Gastroesophageal sphincter (tissue), 4 donors: ENCODE measurements around the gene ZHX3. TPM values are rescaled to one million over a fixed set of nuclear protein-coding genes. Genes with fewer than 3 reads are reported as not detected.

Experiments used
- ATAC-seq: fragments of 150-250 bp; one replicate; pipeline ENCODE4 v1.9.1; 2016; ENCODE audit warnings: mild to moderate bottlenecking, moderate library complexity
- H3K27ac ChIP-seq, 4 donors: fragments of 200-600 bp; sonication (generic) in 3 of 4; 1 replicate in 3 of 4; 2 replicates in 1 of 4; pipeline ENCODE4 v1.5.1; 2016 to 2019
- H3K27me3 ChIP-seq: fragments of 200-600 bp; sonication (generic); one replicate; pipeline ENCODE4 v1.5.1; 2019
- H3K36me3 ChIP-seq, 2 donors: fragments of 200-600 bp; sonication (generic); one replicate each; pipeline ENCODE4 v1.5.1; 2019; ENCODE audit warnings: control low read depth in 1 of 2
- H3K4me1 ChIP-seq, 3 donors: fragments of 200-600 bp; sonication (generic); 1 replicate in 2 of 3; 2 replicates in 1 of 3; pipeline ENCODE4 v1.5.1; 2016 to 2019; ENCODE audit warnings: control low read depth in 2 of 3
- H3K4me3 ChIP-seq, 2 donors: fragments of 200-600 bp; sonication (generic); one replicate each; pipeline ENCODE4 v1.5.1; 2019; ENCODE audit warnings: mild to moderate bottlenecking in 1 of 2, moderate library complexity in 1 of 2
- H3K9me3 ChIP-seq, 3 donors: fragments of 200-600 bp; sonication (generic); one replicate each; pipeline ENCODE4 v1.5.1; 2017 to 2019; ENCODE audit warnings: control low read depth in 2 of 3
- EP300 ChIP-seq: sonication (generic); formaldehyde crosslinking; IDR thresholded peaks from one replicate; pipeline ENCODE4 v1.6.1; 2017; ENCODE audit warnings: antibody characterized with exemption, mild to moderate bottlenecking
- POLR2A ChIP-seq, 2 donors: fragments of 450-650 bp; IDR thresholded peaks; one replicate each; pipeline ENCODE4 v1.6.1; 2017; ENCODE audit warnings: antibody characterized with exemption in 2 of 2, mild to moderate bottlenecking in 2 of 2, moderate library complexity in 1 of 2
- POLR2AphosphoS5 ChIP-seq: sonication (generic); formaldehyde crosslinking; IDR thresholded peaks from one replicate; pipeline ENCODE4 v1.6.1; 2017; ENCODE audit warnings: antibody characterized with exemption
- WGBS, 2 donors: methylation state at CpG; one replicate each; pipeline ENCODE4 v1.1.5; 2018; ENCODE audit warnings: low coverage in 1 of 2; 5-methylcytosine and 5-hydroxymethylcytosine counted together
- total RNA-seq, 4 donors: library from RNA; depleted of rRNA; stranded (reverse); fragments of >200 nt; gene quantifications; one replicate each; pipeline ENCODE4 v1.1.0, GENCODE V29; 2016
- TF ChIP-seq, protein P1 (sequence below), 4 experiments: fragments of 200-600 bp in 2 of 4; fragments of 450-650 bp in 2 of 4; sonication (generic) in 1 of 4; IDR thresholded peaks; one replicate each; pipeline ENCODE4 v1.5.1; 2017 to 2019; ENCODE audit warnings: antibody characterized with exemption in 4 of 4, mild to moderate bottlenecking in 2 of 4, moderate library complexity in 2 of 4

ZHX3 gene
- total RNA-seq, 4 donors from 2014 or later = 121 to 183 (median 155) TPM

DNA sequence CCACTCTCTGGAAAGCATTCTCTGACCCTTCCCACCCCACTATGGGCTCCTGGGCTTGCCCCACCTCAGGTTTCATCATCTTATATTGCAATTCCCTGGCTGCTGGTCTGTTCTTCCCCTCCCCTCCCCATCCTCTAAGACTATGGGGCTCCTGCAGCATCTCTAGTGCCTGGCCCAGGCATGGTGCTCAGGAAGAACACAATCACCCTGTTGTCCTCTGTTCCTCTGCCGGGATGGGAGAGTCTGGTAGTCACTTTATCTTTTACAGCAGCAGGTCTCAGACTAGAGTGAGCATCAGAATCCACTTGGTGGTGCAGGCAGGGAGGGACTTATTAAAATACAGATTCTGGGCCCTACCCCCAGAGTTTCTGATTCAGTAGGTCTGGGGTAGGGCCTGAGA, 18.1 kb upstream of the ZHX3 start:
- no peaks in the 10 kb centered on the region for H3K9me3 ChIP-seq
- TF ChIP-seq, protein P1, sequence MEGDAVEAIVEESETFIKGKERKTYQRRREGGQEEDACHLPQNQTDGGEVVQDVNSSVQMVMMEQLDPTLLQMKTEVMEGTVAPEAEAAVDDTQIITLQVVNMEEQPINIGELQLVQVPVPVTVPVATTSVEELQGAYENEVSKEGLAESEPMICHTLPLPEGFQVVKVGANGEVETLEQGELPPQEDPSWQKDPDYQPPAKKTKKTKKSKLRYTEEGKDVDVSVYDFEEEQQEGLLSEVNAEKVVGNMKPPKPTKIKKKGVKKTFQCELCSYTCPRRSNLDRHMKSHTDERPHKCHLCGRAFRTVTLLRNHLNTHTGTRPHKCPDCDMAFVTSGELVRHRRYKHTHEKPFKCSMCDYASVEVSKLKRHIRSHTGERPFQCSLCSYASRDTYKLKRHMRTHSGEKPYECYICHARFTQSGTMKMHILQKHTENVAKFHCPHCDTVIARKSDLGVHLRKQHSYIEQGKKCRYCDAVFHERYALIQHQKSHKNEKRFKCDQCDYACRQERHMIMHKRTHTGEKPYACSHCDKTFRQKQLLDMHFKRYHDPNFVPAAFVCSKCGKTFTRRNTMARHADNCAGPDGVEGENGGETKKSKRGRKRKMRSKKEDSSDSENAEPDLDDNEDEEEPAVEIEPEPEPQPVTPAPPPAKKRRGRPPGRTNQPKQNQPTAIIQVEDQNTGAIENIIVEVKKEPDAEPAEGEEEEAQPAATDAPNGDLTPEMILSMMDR (IDR thresholded peaks at IDR 0.05) = no peak
- TF ChIP-seq POLR2A (IDR thresholded peaks at IDR 0.05) (no peak), EP300 (no peak), POLR2AphosphoS5 (no peak)
- H3K4me3 ChIP-seq = no peak overlapping the region
- WGBS, 2 donors = 67% methylated on average over 1 of the region's 1 CpG; no CpG with 5 or more reads in 1 of the 2 donors
- ATAC-seq = no peak
- H3K27me3 ChIP-seq = no peaks in the 10 kb centered on the region
- H3K4me1 ChIP-seq = peaks cover 0 to 30% (median 13%) of the 10 kb centered on the region in 3 donors
- H3K27ac ChIP-seq = peak overlapping the region in 3 of 4 donors; percentile 52 to 66 (median 54)
- no peaks in the 10 kb centered on the region for H3K36me3 ChIP-seq

DNA sequence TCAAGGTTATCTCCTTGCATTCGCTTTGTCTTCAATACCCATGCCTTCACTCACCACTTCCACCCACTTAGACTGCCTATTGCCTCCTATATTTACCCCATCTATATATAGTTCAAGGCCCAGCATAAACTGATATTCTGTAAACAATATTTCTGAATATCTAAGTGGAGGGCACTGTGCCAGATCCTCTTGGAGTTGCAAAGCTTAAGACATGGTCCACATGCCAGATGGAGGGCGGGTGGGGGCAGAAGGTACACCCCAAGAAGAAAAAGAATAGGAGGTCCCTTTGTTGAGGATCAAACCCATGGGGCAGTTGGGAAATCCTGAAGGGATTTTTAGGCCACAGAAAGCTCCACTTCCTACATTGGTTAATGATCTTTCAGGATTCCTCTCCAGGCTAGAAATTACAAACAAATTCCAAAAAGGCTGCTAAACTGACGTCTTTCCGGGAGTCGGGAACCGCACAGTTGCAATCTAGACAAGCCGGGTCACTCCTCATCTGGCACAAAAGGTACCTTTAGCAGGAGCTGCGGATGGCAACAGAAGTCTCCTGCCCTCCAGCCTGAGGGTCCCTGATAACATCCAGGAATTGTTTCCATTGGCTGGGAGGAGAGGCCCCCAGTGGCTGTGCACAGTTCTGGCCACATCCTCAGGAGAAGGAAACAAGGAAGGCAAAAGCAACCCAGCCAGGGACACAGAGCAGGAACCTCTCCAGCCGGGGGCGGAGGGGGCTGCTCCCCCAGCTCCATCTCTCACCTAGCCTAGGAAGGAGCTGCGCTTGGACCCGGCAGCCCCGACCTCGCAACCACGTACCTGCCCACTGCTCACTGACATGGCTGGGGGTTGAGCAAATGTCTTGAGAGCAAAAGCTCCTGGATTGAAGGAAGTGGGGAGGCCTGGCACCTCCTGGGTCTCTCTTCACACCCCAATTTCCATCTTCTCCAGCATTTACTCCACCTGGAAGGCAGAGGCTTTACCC, 17.2 kb upstream of the ZHX3 start:
- Histone ChIP-seq H3K4me1 (peaks cover 3 to 28% (median 9%) of the 10 kb centered on the region in 3 donors), H3K27me3 (no peaks in the 10 kb centered on the region), H3K27ac (peak overlapping the region in 3 of 4 donors; percentile 52 to 66 (median 54)), H3K36me3 (no peaks in the 10 kb centered on the region), H3K9me3 (no peaks in the 10 kb centered on the region), H3K4me3 (no peak overlapping the region)
- TF ChIP-seq POLR2A (IDR thresholded peaks at IDR 0.05) = no peak
- TF ChIP-seq, protein P1 (IDR thresholded peaks at IDR 0.05) = no peak
- TF ChIP-seq POLR2AphosphoS5 = peak; percentile 52
- TF ChIP-seq EP300 = no peak
- ATAC-seq = peak; percentile 37
- 69 to 100% methylated on average over 1 to 11 of the region's 15 CpGs for WGBS, 2 donors

DNA sequence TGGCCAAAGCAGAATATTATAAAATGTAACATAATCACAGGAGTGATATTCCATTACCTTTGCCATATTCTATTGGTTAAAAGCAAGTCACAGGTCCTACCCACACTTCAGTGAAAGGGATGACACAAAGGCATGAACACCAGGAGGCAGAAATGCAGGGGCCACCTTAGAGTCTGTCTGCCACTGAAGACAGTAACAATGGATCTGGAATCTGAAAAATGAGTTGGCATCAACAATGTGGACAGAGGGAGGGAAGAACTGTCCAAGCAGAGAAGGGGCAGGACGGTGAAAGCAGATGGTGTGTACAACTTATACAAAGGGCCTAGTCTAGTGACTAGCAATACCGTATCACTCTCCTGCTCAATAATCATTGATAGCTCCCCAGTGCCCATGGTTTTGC, 16.5 kb upstream of the ZHX3 start:
- WGBS, 2 donors = 100% methylated on average over 2 of the region's 2 CpGs; no CpG with 5 or more reads in 1 of the 2 donors
- Histone ChIP-seq H3K27me3 (no peaks in the 10 kb centered on the region), H3K4me1 (peaks cover 3 to 28% (median 8%) of the 10 kb centered on the region in 3 donors), H3K36me3 (no peaks in the 10 kb centered on the region), H3K27ac (peak overlapping the region in 2 of 4 donors; percentile 52 to 66), H3K9me3 (no peaks in the 10 kb centered on the region), H3K4me3 (no peak overlapping the region)
- no peak for TF ChIP-seq POLR2A (IDR thresholded peaks at IDR 0.05)
- ATAC-seq = no peak

DNA sequence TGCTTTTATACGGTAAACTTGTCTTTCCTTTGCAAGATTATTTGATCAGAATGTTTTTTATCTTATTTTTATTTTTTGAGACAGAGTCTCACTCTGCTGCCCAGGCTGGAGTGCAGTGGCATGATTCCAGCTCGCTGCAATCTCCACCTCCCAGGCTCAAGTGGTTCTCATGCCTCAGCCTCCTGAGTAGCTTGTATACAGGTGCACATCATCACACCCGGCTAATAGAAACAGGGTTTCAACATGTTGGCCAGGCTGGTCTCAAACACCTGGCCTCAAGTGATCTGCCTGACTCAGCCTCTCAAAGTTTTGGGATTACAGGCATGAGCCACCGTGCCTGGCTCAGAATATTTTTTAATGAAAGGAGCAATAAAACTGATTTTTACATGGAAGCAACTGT, 14.2 kb upstream of the ZHX3 start:
- H3K27ac ChIP-seq = no peak overlapping the region
- no peak overlapping the region for H3K4me3 ChIP-seq
- H3K4me1 ChIP-seq = peaks cover 3 to 32% (median 8%) of the 10 kb centered on the region in 3 donors
- ATAC-seq = no peak
- H3K36me3 ChIP-seq = no peaks in the 10 kb centered on the region
- H3K9me3 ChIP-seq = no peaks in the 10 kb centered on the region
- TF ChIP-seq POLR2AphosphoS5 = no peak
- TF ChIP-seq, protein P1 (IDR thresholded peaks at IDR 0.05) = no peak
- no peak for TF ChIP-seq EP300
- TF ChIP-seq POLR2A (IDR thresholded peaks at IDR 0.05) = no peak
- no peaks in the 10 kb centered on the region for H3K27me3 ChIP-seq
- 88 to 97% methylated on average over 1 to 2 of the region's 4 CpGs for WGBS, 2 donors

DNA sequence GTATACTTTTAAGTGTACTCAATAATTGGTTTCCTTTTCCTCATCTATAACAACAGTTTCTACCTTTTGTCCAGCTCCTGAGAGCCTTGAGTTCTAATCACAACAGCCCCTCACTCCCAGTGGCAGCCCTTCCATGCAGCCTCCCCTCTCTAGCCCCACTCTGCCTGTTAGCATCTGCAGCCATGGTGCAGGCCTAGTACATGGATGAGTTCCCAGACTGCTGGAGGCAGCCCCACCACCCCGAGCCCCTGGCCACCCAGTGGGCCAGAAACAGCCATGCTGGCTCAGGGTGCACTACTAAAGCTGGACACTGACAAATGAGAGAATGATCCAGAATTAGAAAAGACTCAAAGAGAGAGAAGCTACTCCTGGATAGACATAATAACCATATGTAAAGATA, 13.4 kb upstream of the ZHX3 start:
- peaks cover 3 to 32% (median 8%) of the 10 kb centered on the region in 3 donors for H3K4me1 ChIP-seq
- no peak overlapping the region for H3K4me3 ChIP-seq
- no peaks in the 10 kb centered on the region for H3K9me3 ChIP-seq
- no peak for ATAC-seq
- WGBS, 2 donors = 100% methylated on average over 1 of the region's 1 CpG; no CpG with 5 or more reads in 1 of the 2 donors
- TF ChIP-seq POLR2A (IDR thresholded peaks at IDR 0.05) (no peak), EP300 (no peak), POLR2AphosphoS5 (no peak)
- TF ChIP-seq, protein P1 (IDR thresholded peaks at IDR 0.05) = no peak
- H3K27me3 ChIP-seq = no peaks in the 10 kb centered on the region
- no peak overlapping the region for H3K27ac ChIP-seq
- H3K36me3 ChIP-seq = no peaks in the 10 kb centered on the region
